ENCODE results near the gene MSH2. TPM values are rescaled to one million over a fixed set of nuclear protein-coding genes. Genes with fewer than 3 reads are reported as not detected.
"Not testable (repeated sequence)": the region's sequence is repeated elsewhere in the genome, so short reads cannot be mapped to it uniquely, and the experiment has no call there.

Gene MSH2
- total RNA-seq, 1 experiment from 2014 or later = 46.9 TPM

DNA sequence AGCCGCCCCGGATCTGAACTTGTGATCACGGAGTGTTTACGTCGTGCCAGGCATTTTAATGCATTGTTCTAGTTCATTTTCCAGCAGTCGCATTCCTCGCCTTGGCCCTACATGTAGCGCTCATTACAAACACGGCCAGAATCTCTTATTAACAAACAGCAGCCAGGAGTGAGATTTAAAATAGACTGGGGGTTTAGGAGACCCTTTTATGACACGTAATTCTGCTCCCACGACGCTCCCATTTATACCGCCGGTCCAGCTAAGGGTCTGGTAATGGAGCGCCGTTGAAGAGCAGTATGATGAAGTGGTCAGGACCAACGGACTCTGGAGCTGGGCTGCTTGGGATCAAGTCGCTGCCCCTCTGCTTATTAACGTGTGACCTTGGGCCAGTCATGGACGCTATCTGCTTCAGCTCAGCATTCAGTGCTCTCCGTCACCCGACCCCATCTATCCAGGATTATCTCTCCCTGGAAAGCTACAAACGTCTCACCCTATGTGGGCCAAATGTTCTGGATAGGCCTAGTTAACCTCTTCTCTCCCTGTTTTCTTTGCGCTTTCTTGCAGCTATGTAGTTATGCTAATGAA lies 745 bp downstream of the MSH2 start:
- in situ Hi-C loops (cut with HindIII; ENCODE audit: low pct_unique_long_range_greater_than_20kb, low sequenced_read_pairs) = no loop called here
- peak; percentile 46 for DNase-seq (ENCODE audit: low read depth, low spot score)

DNA sequence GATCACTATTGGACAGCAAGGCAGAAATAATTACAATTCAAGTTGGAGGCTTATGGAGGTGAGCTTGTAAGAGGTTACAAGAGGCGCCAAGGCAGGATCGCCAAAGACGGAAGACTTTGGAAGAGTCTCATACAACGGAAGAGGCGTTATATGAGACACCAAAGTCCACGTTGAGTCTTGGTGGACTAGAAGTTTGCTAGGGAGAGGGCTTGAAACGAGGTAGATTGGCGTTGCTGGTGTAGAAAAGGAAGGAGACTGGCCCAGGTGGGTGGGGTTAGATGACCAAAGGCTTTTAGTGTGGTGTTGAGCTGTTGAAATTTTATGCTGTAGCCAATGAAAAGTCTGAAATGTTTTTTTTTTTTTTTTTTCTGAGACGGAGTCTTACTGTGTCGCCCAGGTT lies 1.4 kb downstream of the MSH2 start:
- DNase-seq (ENCODE audit: low read depth, low spot score) = no peak
- in situ Hi-C loops (cut with HindIII; ENCODE audit: low pct_unique_long_range_greater_than_20kb, low sequenced_read_pairs) = no loop called here

DNA sequence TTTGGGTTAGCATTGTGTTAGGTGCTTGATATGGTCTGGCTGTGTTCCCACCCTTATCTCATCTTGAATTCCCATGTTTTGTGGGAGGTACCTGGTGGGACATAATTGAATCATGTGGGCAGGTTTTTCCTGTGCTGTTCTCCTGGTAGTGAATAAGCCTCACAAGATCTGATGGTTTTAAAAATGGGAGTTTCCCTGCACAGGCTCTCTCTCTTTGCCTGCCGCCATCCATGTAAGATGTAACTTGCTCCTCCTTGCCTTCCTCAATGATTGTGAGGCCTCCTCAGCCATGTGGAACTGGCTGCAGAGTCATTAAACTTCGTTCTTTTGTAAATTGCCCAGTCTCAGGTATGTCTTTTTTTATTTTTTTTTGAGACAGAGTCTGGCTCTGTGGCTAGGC lies 2.8 kb downstream of the MSH2 start:
- no peak for DNase-seq (ENCODE audit: low read depth, low spot score)
- in situ Hi-C loops (cut with HindIII; ENCODE audit: low pct_unique_long_range_greater_than_20kb, low sequenced_read_pairs) = no loop called here

GRCh38 chr2:47406649-47407330 lies 3.8 kb downstream of the MSH2 start:
- DNase-seq (ENCODE audit: low read depth, low spot score); in situ Hi-C loops (cut with HindIII; ENCODE audit: low pct_unique_long_range_greater_than_20kb, low sequenced_read_pairs): not testable (repeated sequence)

DNA sequence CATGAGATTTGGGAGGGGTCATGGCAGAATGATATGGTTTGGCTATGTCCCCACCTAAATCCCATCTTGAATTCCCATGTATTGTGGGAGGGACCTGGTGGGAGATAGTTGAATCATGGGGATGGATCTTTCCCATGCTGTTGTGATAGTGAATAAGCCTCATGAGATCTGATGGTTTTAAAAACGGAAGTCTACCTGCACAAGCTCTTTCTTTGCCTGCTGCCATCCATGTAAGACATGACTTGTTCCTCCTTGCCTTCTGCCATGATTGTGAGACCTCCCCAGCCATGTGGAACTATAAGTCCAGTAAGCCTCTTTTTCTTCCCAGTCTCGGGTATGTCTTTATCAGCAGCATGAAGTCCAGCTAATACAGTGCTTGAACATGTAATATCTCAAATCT lies 5.0 kb downstream of the MSH2 start:
- DNase-seq (ENCODE audit: low read depth, low spot score); in situ Hi-C loops (cut with HindIII; ENCODE audit: low pct_unique_long_range_greater_than_20kb, low sequenced_read_pairs): not testable (repeated sequence)

DNA sequence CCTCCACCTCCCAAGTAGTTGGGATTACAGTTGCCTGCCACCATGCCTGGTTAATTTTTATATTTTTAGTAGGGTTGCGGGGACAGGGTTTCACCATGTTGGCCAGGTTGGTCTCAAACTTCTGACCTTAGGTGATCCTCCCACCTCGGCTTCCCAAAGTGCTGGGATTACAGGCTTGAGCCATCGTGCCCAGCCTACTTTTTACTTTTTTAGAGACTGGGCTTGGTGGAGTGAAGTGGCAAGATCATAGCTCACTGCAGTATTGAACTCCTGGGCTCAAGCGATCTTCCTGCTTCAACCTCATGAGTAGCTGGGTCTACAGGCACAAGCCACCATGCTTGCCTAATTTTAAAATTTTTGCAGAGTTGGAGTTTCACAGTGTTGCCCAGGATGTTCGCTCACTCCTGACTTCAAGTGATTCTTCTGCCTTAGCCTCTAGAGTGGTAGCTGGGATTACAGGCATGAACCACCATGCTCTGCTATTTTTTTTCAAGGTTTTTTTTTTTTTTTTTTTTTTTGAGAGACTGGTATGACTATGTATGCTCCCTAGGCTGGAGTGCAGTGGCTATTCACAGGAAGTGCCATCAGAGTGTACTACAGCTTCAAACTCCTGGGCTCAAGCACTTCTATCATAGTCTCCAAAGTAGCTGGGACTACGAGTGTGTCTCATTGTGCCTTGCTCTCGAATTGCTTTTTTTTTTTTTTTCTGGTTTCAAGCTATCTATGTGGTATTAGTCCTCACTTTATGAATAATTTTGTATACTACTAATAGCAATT lies 11.9 kb downstream of the MSH2 start:
- in situ Hi-C loops (cut with HindIII; ENCODE audit: low pct_unique_long_range_greater_than_20kb, low sequenced_read_pairs) = no loop called here
- peak; percentile 15 for DNase-seq (ENCODE audit: low read depth, low spot score)

DNA sequence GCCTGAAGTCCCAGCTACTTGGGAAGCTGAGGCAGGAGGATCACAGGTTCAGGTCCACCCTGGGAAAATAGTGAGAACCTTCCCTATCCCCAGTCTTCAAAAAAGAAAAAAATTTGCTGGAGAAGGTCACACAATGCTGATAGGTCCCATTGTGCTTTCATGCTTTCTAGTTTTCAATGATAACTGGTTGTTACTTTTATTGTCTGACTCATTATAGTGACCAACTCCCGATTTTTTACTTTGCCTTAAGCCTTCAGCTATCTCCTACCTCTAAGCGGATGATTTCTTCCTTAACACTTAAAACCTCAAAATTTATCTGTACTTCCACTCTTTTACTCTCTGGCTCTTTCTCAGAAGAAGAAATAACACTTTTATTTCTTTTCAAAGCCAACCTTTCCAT lies 17.3 kb downstream of the MSH2 start:
- in situ Hi-C loops (cut with HindIII; ENCODE audit: low pct_unique_long_range_greater_than_20kb, low sequenced_read_pairs) = no loop called here
- DNase-seq (ENCODE audit: low read depth, low spot score) = no peak

- DNase-seq (ENCODE audit: low read depth, low spot score); in situ Hi-C loops (cut with HindIII; ENCODE audit: low pct_unique_long_range_greater_than_20kb, low sequenced_read_pairs): not testable (repeated sequence)
Observed at GRCh38 chr2:47420683-47421082, 17.7 kb downstream of the MSH2 start.

GRCh38 chr2:47422016-47422415 lies 19.1 kb downstream of the MSH2 start:
- in situ Hi-C loops (cut with HindIII; ENCODE audit: low pct_unique_long_range_greater_than_20kb, low sequenced_read_pairs) = no loop called here
- no peak for DNase-seq (ENCODE audit: low read depth, low spot score)

DNA sequence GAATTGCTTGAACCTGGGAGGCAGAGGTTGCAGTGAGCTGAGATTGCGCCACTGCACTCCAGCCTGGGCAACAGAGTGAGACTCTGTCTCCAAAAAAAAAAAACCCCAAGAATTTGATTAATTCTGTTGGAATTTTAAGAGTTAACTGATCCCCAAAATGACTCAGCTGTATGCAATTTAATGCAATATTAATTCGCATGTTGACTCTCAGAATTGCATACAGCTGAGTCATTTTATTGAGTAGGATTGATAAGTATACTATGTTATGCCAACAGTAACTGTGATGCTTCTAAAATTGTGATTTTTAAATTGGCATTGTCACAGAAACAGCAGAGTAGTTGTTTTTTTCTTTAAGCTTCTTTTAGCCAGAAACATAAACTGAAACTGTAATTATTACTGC lies 19.6 kb downstream of the MSH2 start:
- in situ Hi-C loops (cut with HindIII; ENCODE audit: low pct_unique_long_range_greater_than_20kb, low sequenced_read_pairs) = no loop called here
- DNase-seq (ENCODE audit: low read depth, low spot score) = no peak

- no peak for DNase-seq (ENCODE audit: low read depth, low spot score)
- in situ Hi-C loops (cut with HindIII; ENCODE audit: low pct_unique_long_range_greater_than_20kb, low sequenced_read_pairs) = no loop called here
Observed at GRCh38 chr2:47426786-47427185, 23.8 kb downstream of the MSH2 start.

DNA sequence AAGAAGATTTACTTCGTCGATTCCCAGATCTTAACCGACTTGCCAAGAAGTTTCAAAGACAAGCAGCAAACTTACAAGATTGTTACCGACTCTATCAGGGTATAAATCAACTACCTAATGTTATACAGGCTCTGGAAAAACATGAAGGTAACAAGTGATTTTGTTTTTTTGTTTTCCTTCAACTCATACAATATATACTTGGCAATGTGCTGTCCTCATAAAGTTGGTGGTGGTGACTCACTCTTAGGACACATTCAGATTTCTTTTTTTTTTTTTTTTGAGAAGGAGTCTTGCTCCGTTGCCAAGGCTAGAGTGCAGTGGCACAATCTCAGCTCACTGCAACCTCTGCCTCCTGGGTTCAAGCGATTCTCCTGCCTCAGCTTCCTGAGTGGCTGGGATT lies 26.8 kb downstream of the MSH2 start:
- no peak for DNase-seq (ENCODE audit: low read depth, low spot score)
- in situ Hi-C loops (cut with HindIII; ENCODE audit: low pct_unique_long_range_greater_than_20kb, low sequenced_read_pairs) = no loop called here

- DNase-seq (ENCODE audit: low read depth, low spot score); in situ Hi-C loops (cut with HindIII; ENCODE audit: low pct_unique_long_range_greater_than_20kb, low sequenced_read_pairs): not testable (repeated sequence)
Observed at GRCh38 chr2:47433006-47433405, 30.1 kb downstream of the MSH2 start.

GRCh38 chr2:47433445-47433844 lies 30.5 kb downstream of the MSH2 start:
- DNase-seq (ENCODE audit: low read depth, low spot score); in situ Hi-C loops (cut with HindIII; ENCODE audit: low pct_unique_long_range_greater_than_20kb, low sequenced_read_pairs): not testable (repeated sequence)

DNA sequence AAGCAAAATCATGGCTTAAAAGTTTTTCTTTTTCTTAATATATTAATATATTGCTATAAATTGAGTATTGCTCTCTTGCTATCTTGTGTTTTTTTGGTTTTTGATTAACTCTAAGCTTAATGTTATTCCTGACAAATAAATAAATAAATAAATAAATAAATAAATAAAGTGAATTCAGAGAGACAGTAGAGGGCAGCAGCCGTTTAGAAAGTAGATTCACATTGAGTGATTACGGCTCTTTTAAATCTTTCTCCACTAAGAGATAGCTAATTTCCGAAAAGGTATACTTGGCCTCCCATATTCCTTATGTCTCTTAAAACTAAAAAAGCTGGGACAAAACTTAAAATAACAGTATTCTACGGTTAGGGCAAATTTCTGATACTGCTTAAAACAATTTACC lies 34.3 kb downstream of the MSH2 start:
- in situ Hi-C loops (cut with HindIII; ENCODE audit: low pct_unique_long_range_greater_than_20kb, low sequenced_read_pairs) = no loop called here
- peak; percentile 61 for DNase-seq (ENCODE audit: low read depth, low spot score)

DNA sequence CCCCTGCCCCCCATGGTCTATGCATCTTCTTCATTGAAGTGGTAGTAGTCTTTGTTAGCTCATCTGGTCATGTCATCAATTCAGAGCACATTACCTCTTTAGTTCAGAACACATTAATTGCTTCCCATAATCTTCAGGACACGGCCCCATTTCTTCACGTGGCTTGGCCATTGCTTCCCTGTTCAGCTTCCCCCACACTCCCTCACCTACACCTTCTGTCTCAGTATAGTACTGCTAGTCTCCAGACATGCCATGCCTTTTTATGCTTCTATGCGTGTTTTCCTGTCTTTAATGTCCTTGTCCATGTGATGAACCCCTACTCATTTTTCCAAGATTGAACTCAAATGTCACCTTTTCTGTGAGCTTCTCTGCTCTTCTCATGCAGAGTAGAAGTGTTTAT lies 35.1 kb downstream of the MSH2 start:
- in situ Hi-C loops (cut with HindIII; ENCODE audit: low pct_unique_long_range_greater_than_20kb, low sequenced_read_pairs) = no loop called here
- DNase-seq (ENCODE audit: low read depth, low spot score) = no peak

DNA sequence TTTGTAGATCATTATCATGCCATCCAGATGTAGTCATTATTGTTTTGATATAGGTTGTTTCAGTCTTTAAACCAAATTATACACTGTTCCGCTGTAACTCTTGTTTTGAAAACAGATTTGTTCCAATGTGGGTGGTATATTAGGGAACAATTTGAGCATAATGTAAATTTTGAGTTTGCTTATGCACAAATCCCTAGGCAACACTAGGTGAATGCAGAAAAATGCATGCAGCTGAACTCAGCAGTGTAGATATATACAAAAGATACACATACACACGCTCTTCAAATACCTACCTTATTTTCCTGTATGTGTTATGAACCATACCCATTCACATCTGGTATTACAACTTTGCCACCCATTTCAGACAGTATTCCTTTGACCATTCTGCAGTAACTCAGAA lies 35.8 kb downstream of the MSH2 start:
- no peak for DNase-seq (ENCODE audit: low read depth, low spot score)
- in situ Hi-C loops (cut with HindIII; ENCODE audit: low pct_unique_long_range_greater_than_20kb, low sequenced_read_pairs) = no loop called here

GRCh38 chr2:47451790-47452189 lies 48.8 kb downstream of the MSH2 start:
- DNase-seq (ENCODE audit: low read depth, low spot score) = no peak
- in situ Hi-C loops (cut with HindIII; ENCODE audit: low pct_unique_long_range_greater_than_20kb, low sequenced_read_pairs) = no loop called here

GRCh38 chr2:47452761-47453160 lies 49.8 kb downstream of the MSH2 start:
- no peak for DNase-seq (ENCODE audit: low read depth, low spot score)
- in situ Hi-C loops (cut with HindIII; ENCODE audit: low pct_unique_long_range_greater_than_20kb, low sequenced_read_pairs) = no loop called here
